Nephron (organoid): Measurements from ENCODE around the gene KMT2E.

ENCODE experiments used
- H3K27ac Mint-ChIP-seq, 3 experiments: 2 replicates each; pipeline ENCODE4 v1.8.0; 2020; ENCODE audit warnings: mixed read lengths in 3 of 3, mild to moderate bottlenecking in 2 of 3, moderate library complexity in 1 of 3
- H3K27me3 Mint-ChIP-seq: 2 replicates; pipeline ENCODE4 v1.8.0; 2021; ENCODE audit warnings: low read depth, mild to moderate bottlenecking, moderate library complexity, mixed read lengths
- H3K36me3 Mint-ChIP-seq: 2 replicates; pipeline ENCODE4 v1.8.0; 2020; ENCODE audit warnings: low read depth, mixed read lengths
- H3K4me1 Mint-ChIP-seq: 2 replicates; pipeline ENCODE4 v1.8.0; 2020; ENCODE audit warnings: mixed read lengths
- H3K4me3 Mint-ChIP-seq, 3 experiments: 2 replicates each; pipeline ENCODE4 v1.8.0; 2020; ENCODE audit warnings: mild to moderate bottlenecking in 3 of 3, mixed read lengths in 3 of 3, moderate library complexity in 2 of 3
- H3K9me3 Mint-ChIP-seq: 2 replicates; pipeline ENCODE4 v1.8.0; 2020; ENCODE audit warnings: mixed read lengths
- CTCF ChIP-seq, 3 experiments: fragments of 200-600 bp; sonication (generic); IDR thresholded peaks; one replicate each; pipeline ENCODE4 v1.5.0; 2021; ENCODE audit warnings: antibody characterized with exemption in 3 of 3; ENCODE audit not compliant: unreplicated experiment in 3 of 3

Gene KMT2E

GRCh38 chr7:105122619-105123018 is 108.6 kb downstream of the KMT2E start:
- no peak for TF ChIP-seq CTCF (IDR thresholded peaks at IDR 0.05; ENCODE audit: unreplicated experiment in 3 of 3)
- Mint-ChIP-seq H3K4me1 (peaks cover 18% of the 10 kb centered on the region), H3K36me3 (peaks cover 44% of the 10 kb centered on the region)

GRCh38 chr7:105125745-105126144 is 111.7 kb downstream of the KMT2E start:
- Mint-ChIP-seq H3K27ac (no peak overlapping the region), H3K4me1 (peaks cover 18% of the 10 kb centered on the region), H3K27me3 (no peaks in the 10 kb centered on the region), H3K36me3 (peaks cover 39% of the 10 kb centered on the region), H3K9me3 (no peaks in the 10 kb centered on the region), H3K4me3 (no peak overlapping the region)
- TF ChIP-seq CTCF (IDR thresholded peaks at IDR 0.05; ENCODE audit: unreplicated experiment in 3 of 3): no peak

More at GRCh38 chr7:105122619-105123018, 108.6 kb downstream of the KMT2E start:
- Mint-ChIP-seq H3K4me3 (no peak overlapping the region), H3K27me3 (no peaks in the 10 kb centered on the region), H3K27ac (peak overlapping the region; percentile 32 to 76 (median 50)), H3K9me3 (no peaks in the 10 kb centered on the region)

- Mint-ChIP-seq H3K4me3 (no peak overlapping the region), H3K4me1 (peaks cover 24% of the 10 kb centered on the region), H3K36me3 (peaks cover 36% of the 10 kb centered on the region), H3K27ac (no peak overlapping the region), H3K9me3 (no peaks in the 10 kb centered on the region), H3K27me3 (no peaks in the 10 kb centered on the region)
- no peak for TF ChIP-seq CTCF (IDR thresholded peaks at IDR 0.05; ENCODE audit: unreplicated experiment in 3 of 3)
Observed at GRCh38 chr7:105126436-105126975, 112.5 kb downstream of the KMT2E start.

- Mint-ChIP-seq H3K4me3 (no peak overlapping the region), H3K9me3 (no peaks in the 10 kb centered on the region), H3K27me3 (no peaks in the 10 kb centered on the region), H3K27ac (no peak overlapping the region), H3K36me3 (peaks cover 35% of the 10 kb centered on the region), H3K4me1 (peaks cover 23% of the 10 kb centered on the region)
- TF ChIP-seq CTCF (IDR thresholded peaks at IDR 0.05; ENCODE audit: unreplicated experiment in 3 of 3): no peak
Observed at GRCh38 chr7:105127179-105127578, 113.2 kb downstream of the KMT2E start.

- Mint-ChIP-seq H3K27ac (no peak overlapping the region), H3K27me3 (no peaks in the 10 kb centered on the region), H3K9me3 (no peaks in the 10 kb centered on the region), H3K4me1 (peaks cover 23% of the 10 kb centered on the region), H3K4me3 (no peak overlapping the region), H3K36me3 (peaks cover 42% of the 10 kb centered on the region)
- TF ChIP-seq CTCF (IDR thresholded peaks at IDR 0.05; ENCODE audit: unreplicated experiment in 3 of 3): no peak
Observed at GRCh38 chr7:105130048-105130447, 116.0 kb downstream of the KMT2E start.

- TF ChIP-seq CTCF (IDR thresholded peaks at IDR 0.05; ENCODE audit: unreplicated experiment in 3 of 3): no peak
- no peak overlapping the region for H3K4me3 Mint-ChIP-seq
- H3K9me3 Mint-ChIP-seq: no peaks in the 10 kb centered on the region
- no peaks in the 10 kb centered on the region for H3K27me3 Mint-ChIP-seq
- H3K36me3 Mint-ChIP-seq: peaks cover 37% of the 10 kb centered on the region
- H3K4me1 Mint-ChIP-seq: peaks cover 25% of the 10 kb centered on the region
- H3K27ac Mint-ChIP-seq: no peak overlapping the region
Observed at GRCh38 chr7:105130580-105130979, 116.6 kb downstream of the KMT2E start.
